ENCODE data around the gene ERC1. TPM values are rescaled to one million over a fixed set of nuclear protein-coding genes. Genes with fewer than 3 reads are reported as not detected.

Gene ERC1
- total and polyA plus RNA-seq, 9 of the 15 experiments (the other 6 are each of a cell fraction or from before 2014, with no cell fraction given) = 0.74 to 11.8 (median 4.8) TPM

- Histone ChIP-seq H3K27ac (ENCODE audit: extremely low read depth, low read depth, low read length) (no peak overlapping the region), H3K27me3 (ENCODE audit: control insufficient read depth in 2 of 2, insufficient read depth in 2 of 2, low read length in 2 of 2) (no peaks in the 10 kb centered on the region), H3K79me2 (ENCODE audit: control insufficient read depth, insufficient read depth, low read length) (no peaks in the 10 kb centered on the region), H3K4me2 (ENCODE audit: insufficient read depth, low read length) (no peak overlapping the region), H3K9me3 (replicated peaks; ENCODE audit: control insufficient read depth, insufficient read depth, low read depth, low read length) (no peaks in the 10 kb centered on the region), H3K4me1 (replicated peaks in 1 of 2; ENCODE audit: control insufficient read depth in 2 of 2, insufficient read depth in 2 of 2, low read length in 2 of 2) (peaks cover 0 to 2% of the 10 kb centered on the region in 2 experiments; a peak in 3 of 5 replicates), H2AFZ (ENCODE audit: low read depth, low read length) (no peak overlapping the region), H3K9ac (ENCODE audit: insufficient read depth in 1 of 2, low read depth in 2 of 2, low read length in 2 of 2) (no peak overlapping the region), H3K9me1 (ENCODE audit: control insufficient read depth, insufficient read depth, low read length) (no peaks in the 10 kb centered on the region), H3K36me3 (ENCODE audit: control insufficient read depth, insufficient read depth, low read length) (no peaks in the 10 kb centered on the region), H3K4me3 (no peak overlapping the region), H4K20me1 (replicated peaks; ENCODE audit: control insufficient read depth, insufficient read depth, low read length) (no peaks in the 10 kb centered on the region)
- TF ChIP-seq RCOR1 (IDR thresholded peaks at IDR 0.05; ENCODE audit: borderline replicate concordance in 1 of 2, low read depth in 2 of 2, low read length in 2 of 2) (no peak), ZNF586 (CRISPR knock-in tag; conservative IDR thresholded peaks at IDR 0.05) (no peak), CREB5 (CRISPR knock-in tag; IDR thresholded peaks at IDR 0.05) (no peak), POLR2B (IDR thresholded peaks at IDR 0.05; ENCODE audit: low read depth, partially characterized antibody) (no peak), ZNF77 (CRISPR knock-in tag; IDR thresholded peaks at IDR 0.05) (no peak), ZNF140 (CRISPR knock-in tag; IDR thresholded peaks at IDR 0.05) (no peak), ZNF253 (CRISPR knock-in tag; conservative IDR thresholded peaks at IDR 0.05) (no peak), CHD1 (IDR thresholded peaks at IDR 0.05; ENCODE audit: low read length) (no peak)
- FAIRE-seq (no peak), DNase-seq (ENCODE audit: extremely low read depth in 1 of 4, low spot score in 3 of 4) (no peak), ATAC-seq (no peak)
- POLR2A ChIA-PET = no interaction called here
- in situ Hi-C loops (cut with MboI) (no loop called here), intact Hi-C loops (cut with micrococcal nuclease) (no loop called here)
- CTCF ChIA-PET (ENCODE audit: low intra/inter-chr PET ratio) = no interaction called here
- WGBS (ENCODE audit: insufficient coverage, low coverage, missing lambda C conversion rate) = 89% methylated on average over 4 of the region's 4 CpGs
- no TSS peak for BruUV-seq (replicated peaks)
Observed at GRCh38 chr12:971991-972390, 19.0 kb upstream of the ERC1 start.

Data from K562 (cell line).